GM18868 (cell line): ENCODE results near the gene ATG14.
"Not testable (repeated sequence)": the region's sequence is repeated elsewhere in the genome, so short reads cannot be mapped to it uniquely, and the experiment has no call there.

Experiments
- ATAC-seq: cut with Tn5 transposase; IDR thresholded peaks from one replicate; pipeline ENCODE4 v1.9.1; 2021; ENCODE audit warnings: mild to moderate bottlenecking, moderate library complexity; ENCODE audit not compliant: unreplicated experiment

Gene ATG14

GRCh38 chr14:55411426-55412389 lies at the start of gene ATG14:
TSS of gene ATG14 (minus strand) at chr14:55411830. CDS start at chr14:55411822, 8 bp downstream.
- ATAC-seq = peak; percentile 99

- peak; percentile 92 for ATAC-seq
Measured at GRCh38 chr14:55458800-55459515, 47.3 kb upstream of the ATG14 start.

GRCh38 chr14:55457496-55457895 lies 45.9 kb upstream of the ATG14 start:
- ATAC-seq = no peak

- not testable (repeated sequence) for ATAC-seq
Measured at GRCh38 chr14:55456411-55456810, 44.8 kb upstream of the ATG14 start.

GRCh38 chr14:55454264-55455002 lies 42.8 kb upstream of the ATG14 start:
- no peak for ATAC-seq

- ATAC-seq = no peak
Measured at GRCh38 chr14:55451950-55452349, 40.3 kb upstream of the ATG14 start.

- ATAC-seq = no peak
Measured at GRCh38 chr14:55451398-55451797, 39.8 kb upstream of the ATG14 start.

GRCh38 chr14:55450987-55451386 lies 39.4 kb upstream of the ATG14 start:
- ATAC-seq = no peak

GRCh38 chr14:55450539-55450938 lies 38.9 kb upstream of the ATG14 start:
- ATAC-seq = no peak

- no peak for ATAC-seq
Measured at GRCh38 chr14:55450124-55450523, 38.5 kb upstream of the ATG14 start.

- no peak for ATAC-seq
Measured at GRCh38 chr14:55449116-55449515, 37.5 kb upstream of the ATG14 start.

GRCh38 chr14:55448141-55448614 lies 36.5 kb upstream of the ATG14 start:
- no peak for ATAC-seq

GRCh38 chr14:55446833-55447232 lies 35.2 kb upstream of the ATG14 start:
- ATAC-seq = no peak

- ATAC-seq = peak; percentile 60
Measured at GRCh38 chr14:55446127-55446736, 34.6 kb upstream of the ATG14 start.

GRCh38 chr14:55441286-55441685 lies 29.7 kb upstream of the ATG14 start:
- no peak for ATAC-seq

GRCh38 chr14:55440385-55440784 lies 28.8 kb upstream of the ATG14 start, which contains the start of gene TBPL2:
TSS of gene TBPL2 (minus strand) at chr14:55440616. CDS start at chr14:55440449, 167 bp downstream.
- no peak for ATAC-seq

GRCh38 chr14:55438066-55438683 lies 26.5 kb upstream of the ATG14 start:
- ATAC-seq = peak; percentile 70

- no peak for ATAC-seq
Measured at GRCh38 chr14:55436931-55437330, 25.3 kb upstream of the ATG14 start.

- no peak for ATAC-seq
Measured at GRCh38 chr14:55436519-55436918, 24.9 kb upstream of the ATG14 start.

- ATAC-seq = no peak
Measured at GRCh38 chr14:55434805-55435174, 23.2 kb upstream of the ATG14 start.
